ENCODE results near the gene ADCK1.

The ADCK1 gene

DNA sequence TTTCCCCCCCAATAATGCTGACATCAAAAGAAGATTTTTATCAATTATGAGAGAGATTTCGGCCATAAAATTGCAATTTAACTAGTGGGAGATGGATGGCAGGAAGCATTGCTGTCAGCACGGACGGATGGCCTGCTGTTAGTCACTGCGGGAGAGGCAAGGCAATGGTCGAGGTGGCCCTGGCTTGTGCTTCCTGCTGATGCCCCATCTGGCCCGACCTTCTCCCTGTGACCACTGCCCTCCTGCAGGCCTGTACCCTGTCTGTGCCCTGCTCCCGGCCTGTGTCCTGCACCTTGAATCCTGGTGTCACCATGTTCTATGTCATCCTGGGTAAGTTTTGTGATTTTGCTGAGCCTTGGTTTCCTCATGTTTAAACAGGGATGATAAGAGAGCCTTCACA, 67.6 kb downstream of the ADCK1 start:
- H2BK12ac ChIP-seq (ENCODE audit: low read length) = no peak overlapping the region
- H3K4me3 ChIP-seq (ENCODE audit: low read depth, low read length) = no peak overlapping the region
- no peak overlapping the region for H2AFZ ChIP-seq (ENCODE audit: insufficient read depth, low read length, poor library complexity)
- peaks cover 4% of the 10 kb centered on the region for H3K9me3 ChIP-seq (ENCODE audit: insufficient read depth, low read depth, low read length)
- no peak overlapping the region for H3K18ac ChIP-seq (ENCODE audit: low read length)
- no peaks in the 10 kb centered on the region for H3K4me1 ChIP-seq (ENCODE audit: control insufficient read depth in 1 of 2, insufficient read depth in 2 of 2, low read length in 2 of 2)
- H3K14ac ChIP-seq (ENCODE audit: low read length) = no peak overlapping the region
- no peak overlapping the region for H2BK5ac ChIP-seq (ENCODE audit: low read depth, low read length, poor library complexity)
- no peaks in the 10 kb centered on the region for H3K36me3 ChIP-seq (ENCODE audit: control insufficient read depth in 1 of 2, insufficient read depth in 2 of 2, low read length in 2 of 2)
- WGBS (ENCODE audit: extremely low coverage, insufficient coverage, insufficient read length) = no CpG with 5 or more reads among the region's 7 CpGs
- H3K79me1 ChIP-seq (ENCODE audit: low read length) = no peaks in the 10 kb centered on the region
- H3K23ac ChIP-seq (ENCODE audit: low read length) = no peak overlapping the region
- H2AK5ac ChIP-seq (ENCODE audit: low read length) = no peak overlapping the region
- H3K9ac ChIP-seq (ENCODE audit: low read length) = no peak overlapping the region
- no peak overlapping the region for H3K27ac ChIP-seq (ENCODE audit: low read depth, low read length)
- no peak overlapping the region for H3K4ac ChIP-seq (ENCODE audit: low read depth, low read length)
- H4K8ac ChIP-seq (ENCODE audit: low read depth, low read length) = no peak overlapping the region
- no peak for DNase-seq
- H3K79me2 ChIP-seq (ENCODE audit: control insufficient read depth, insufficient read depth, low read length, poor library complexity) = no peaks in the 10 kb centered on the region
- H3K27me3 ChIP-seq (ENCODE audit: insufficient read depth, low read length) = no peaks in the 10 kb centered on the region
- no peak overlapping the region for H2BK120ac ChIP-seq (ENCODE audit: insufficient read depth, low read length, poor library complexity)
- H4K12ac ChIP-seq (ENCODE audit: low read depth, low read length) = no peak overlapping the region
- H4K91ac ChIP-seq (ENCODE audit: low read depth, low read length) = no peak overlapping the region
- no peak overlapping the region for H3K4me2 ChIP-seq (ENCODE audit: low read length)

DNA sequence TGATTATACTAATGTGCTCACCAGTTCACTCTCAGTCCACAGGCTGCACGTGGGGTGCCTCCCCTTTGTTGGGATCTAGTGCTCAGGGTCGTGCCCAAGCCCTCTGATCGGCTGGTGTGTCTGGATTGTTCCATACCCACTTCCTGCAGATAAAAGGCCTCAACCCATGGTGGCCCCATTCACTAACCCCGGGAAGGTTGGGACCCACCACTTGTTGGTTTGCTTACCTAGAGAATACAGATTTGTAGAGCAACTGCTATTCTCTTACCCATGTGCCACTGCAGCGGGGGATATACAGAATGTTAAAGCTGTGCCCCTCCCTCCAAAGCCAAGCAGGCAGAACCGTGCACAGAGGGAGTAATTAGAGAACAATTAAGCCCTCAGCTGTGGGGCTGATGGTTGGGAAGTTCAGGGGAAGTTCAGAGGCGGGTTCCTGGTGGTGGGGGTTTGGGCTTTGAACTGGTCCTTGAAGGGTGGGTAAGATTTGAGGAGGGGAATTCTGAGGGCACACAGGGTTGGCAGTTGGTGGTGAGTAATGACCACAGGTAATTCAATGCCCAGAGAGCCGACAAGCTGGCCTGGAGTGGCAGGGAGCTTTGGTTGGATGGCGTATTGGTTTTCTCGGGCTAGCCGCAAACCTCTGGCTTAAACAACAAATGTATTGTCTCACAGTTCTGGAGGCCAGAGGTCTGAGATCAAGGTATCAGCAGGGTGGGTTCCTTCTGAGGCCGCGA, 68.8 kb downstream of the ADCK1 start:
- Histone ChIP-seq H3K9ac (ENCODE audit: low read length) (no peak overlapping the region), H4K8ac (ENCODE audit: low read depth, low read length) (no peak overlapping the region), H2AFZ (ENCODE audit: insufficient read depth, low read length, poor library complexity) (no peak overlapping the region), H3K4me2 (ENCODE audit: low read length) (no peak overlapping the region), H3K4me3 (ENCODE audit: low read depth, low read length) (no peak overlapping the region), H3K9me3 (ENCODE audit: insufficient read depth, low read depth, low read length) (peaks cover 6% of the 10 kb centered on the region), H2AK5ac (ENCODE audit: low read length) (no peak overlapping the region), H3K4me1 (ENCODE audit: control insufficient read depth in 1 of 2, insufficient read depth in 2 of 2, low read length in 2 of 2) (no peaks in the 10 kb centered on the region), H3K79me1 (ENCODE audit: low read length) (no peaks in the 10 kb centered on the region), H4K91ac (ENCODE audit: low read depth, low read length) (no peak overlapping the region), H3K4ac (ENCODE audit: low read depth, low read length) (no peak overlapping the region), H3K18ac (ENCODE audit: low read length) (no peak overlapping the region), H3K27ac (ENCODE audit: low read depth, low read length) (no peak overlapping the region), H2BK120ac (ENCODE audit: insufficient read depth, low read length, poor library complexity) (no peak overlapping the region), H3K36me3 (ENCODE audit: control insufficient read depth in 1 of 2, insufficient read depth in 2 of 2, low read length in 2 of 2) (no peaks in the 10 kb centered on the region), H2BK12ac (ENCODE audit: low read length) (no peak overlapping the region), H3K27me3 (ENCODE audit: insufficient read depth, low read length) (no peaks in the 10 kb centered on the region), H3K79me2 (ENCODE audit: control insufficient read depth, insufficient read depth, low read length, poor library complexity) (no peaks in the 10 kb centered on the region), H4K12ac (ENCODE audit: low read depth, low read length) (no peak overlapping the region), H3K14ac (ENCODE audit: low read length) (no peak overlapping the region), H2BK5ac (ENCODE audit: low read depth, low read length, poor library complexity) (no peak overlapping the region), H3K23ac (ENCODE audit: low read length) (no peak overlapping the region)
- no peak for DNase-seq
- WGBS (ENCODE audit: extremely low coverage, insufficient coverage, insufficient read length) = no CpG with 5 or more reads among the region's 13 CpGs

DNA sequence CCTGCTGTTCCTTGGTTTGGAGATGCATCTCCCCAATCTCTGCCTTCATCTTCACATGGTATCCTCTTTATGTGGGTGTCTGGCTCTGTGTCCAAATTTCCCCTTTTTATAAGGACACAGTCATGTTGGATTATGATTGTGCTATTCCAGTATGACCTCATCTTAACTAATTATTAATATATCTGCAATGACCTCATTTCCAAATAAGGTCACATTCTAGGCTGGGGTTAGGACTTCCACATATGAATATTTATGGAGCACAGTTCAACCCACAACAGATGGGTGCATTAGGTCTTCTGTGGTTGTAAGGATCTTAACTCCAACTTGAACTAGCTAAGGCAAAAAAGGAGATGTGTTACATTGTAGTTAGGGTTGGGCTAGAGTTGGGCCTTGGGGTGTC, 69.4 kb downstream of the ADCK1 start:
- H3K27me3 ChIP-seq (ENCODE audit: insufficient read depth, low read length) = no peaks in the 10 kb centered on the region
- no peaks in the 10 kb centered on the region for H3K79me2 ChIP-seq (ENCODE audit: control insufficient read depth, insufficient read depth, low read length, poor library complexity)
- no peak overlapping the region for H2AFZ ChIP-seq (ENCODE audit: insufficient read depth, low read length, poor library complexity)
- H4K91ac ChIP-seq (ENCODE audit: low read depth, low read length) = no peak overlapping the region
- no peaks in the 10 kb centered on the region for H3K79me1 ChIP-seq (ENCODE audit: low read length)
- H3K27ac ChIP-seq (ENCODE audit: low read depth, low read length) = no peak overlapping the region
- no peak overlapping the region for H2BK12ac ChIP-seq (ENCODE audit: low read length)
- H3K14ac ChIP-seq (ENCODE audit: low read length) = no peak overlapping the region
- no peak overlapping the region for H3K9ac ChIP-seq (ENCODE audit: low read length)
- H3K23ac ChIP-seq (ENCODE audit: low read length) = no peak overlapping the region
- H3K4me1 ChIP-seq (ENCODE audit: control insufficient read depth in 1 of 2, insufficient read depth in 2 of 2, low read length in 2 of 2) = no peaks in the 10 kb centered on the region
- no peak overlapping the region for H4K8ac ChIP-seq (ENCODE audit: low read depth, low read length)
- no peak overlapping the region for H2AK5ac ChIP-seq (ENCODE audit: low read length)
- no peak overlapping the region for H3K4me2 ChIP-seq (ENCODE audit: low read length)
- DNase-seq = no peak
- no peak overlapping the region for H2BK120ac ChIP-seq (ENCODE audit: insufficient read depth, low read length, poor library complexity)
- H3K9me3 ChIP-seq (ENCODE audit: insufficient read depth, low read depth, low read length) = peaks cover 6% of the 10 kb centered on the region
- no peak overlapping the region for H3K4me3 ChIP-seq (ENCODE audit: low read depth, low read length)
- H4K12ac ChIP-seq (ENCODE audit: low read depth, low read length) = no peak overlapping the region
- no peak overlapping the region for H3K4ac ChIP-seq (ENCODE audit: low read depth, low read length)
- no peak overlapping the region for H3K18ac ChIP-seq (ENCODE audit: low read length)
- H3K36me3 ChIP-seq (ENCODE audit: control insufficient read depth in 1 of 2, insufficient read depth in 2 of 2, low read length in 2 of 2) = no peaks in the 10 kb centered on the region
- no peak overlapping the region for H2BK5ac ChIP-seq (ENCODE audit: low read depth, low read length, poor library complexity)

DNA sequence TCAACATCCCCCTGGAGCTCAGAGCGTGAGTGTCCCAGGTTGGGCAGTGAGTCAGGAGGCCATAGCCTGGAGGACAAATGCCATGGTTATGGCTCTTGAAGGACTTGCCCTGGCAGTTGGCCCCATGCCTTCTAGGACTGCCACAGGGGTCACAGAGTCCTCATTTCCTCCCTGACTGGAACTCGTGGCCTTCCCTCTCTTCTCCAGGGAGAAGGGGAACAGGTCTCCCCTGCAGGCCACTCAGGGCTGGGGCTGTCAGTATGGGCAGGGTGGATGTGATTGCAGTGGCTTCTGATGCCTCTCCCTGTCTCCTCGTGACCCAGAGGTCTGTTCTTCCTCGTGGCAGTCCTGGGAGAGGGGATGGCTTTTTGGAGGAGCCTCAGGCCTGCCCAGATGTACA, 70.7 kb downstream of the ADCK1 start:
- WGBS (ENCODE audit: extremely low coverage, insufficient coverage, insufficient read length) = no CpG with 5 or more reads among the region's 4 CpGs
- H3K79me2 ChIP-seq (ENCODE audit: control insufficient read depth, insufficient read depth, low read length, poor library complexity) = no peaks in the 10 kb centered on the region
- no peak overlapping the region for H2BK12ac ChIP-seq (ENCODE audit: low read length)
- no peaks in the 10 kb centered on the region for H3K79me1 ChIP-seq (ENCODE audit: low read length)
- H3K4me3 ChIP-seq (ENCODE audit: low read depth, low read length) = no peak overlapping the region
- H2AK5ac ChIP-seq (ENCODE audit: low read length) = no peak overlapping the region
- H3K18ac ChIP-seq (ENCODE audit: low read length) = no peak overlapping the region
- no peak overlapping the region for H4K12ac ChIP-seq (ENCODE audit: low read depth, low read length)
- H3K4me2 ChIP-seq (ENCODE audit: low read length) = no peak overlapping the region
- no peaks in the 10 kb centered on the region for H3K27me3 ChIP-seq (ENCODE audit: insufficient read depth, low read length)
- H3K27ac ChIP-seq (ENCODE audit: low read depth, low read length) = no peak overlapping the region
- no peak overlapping the region for H2BK120ac ChIP-seq (ENCODE audit: insufficient read depth, low read length, poor library complexity)
- no peaks in the 10 kb centered on the region for H3K36me3 ChIP-seq (ENCODE audit: control insufficient read depth in 1 of 2, insufficient read depth in 2 of 2, low read length in 2 of 2)
- no peak overlapping the region for H3K14ac ChIP-seq (ENCODE audit: low read length)
- H2AFZ ChIP-seq (ENCODE audit: insufficient read depth, low read length, poor library complexity) = no peak overlapping the region
- no peaks in the 10 kb centered on the region for H3K4me1 ChIP-seq (ENCODE audit: control insufficient read depth in 1 of 2, insufficient read depth in 2 of 2, low read length in 2 of 2)
- H4K91ac ChIP-seq (ENCODE audit: low read depth, low read length) = no peak overlapping the region
- no peak overlapping the region for H3K9ac ChIP-seq (ENCODE audit: low read length)
- no peak overlapping the region for H2BK5ac ChIP-seq (ENCODE audit: low read depth, low read length, poor library complexity)
- no peak for DNase-seq
- no peak overlapping the region for H3K4ac ChIP-seq (ENCODE audit: low read depth, low read length)
- H3K23ac ChIP-seq (ENCODE audit: low read length) = no peak overlapping the region
- H4K8ac ChIP-seq (ENCODE audit: low read depth, low read length) = no peak overlapping the region
- H3K9me3 ChIP-seq (ENCODE audit: insufficient read depth, low read depth, low read length) = peaks cover 6% of the 10 kb centered on the region
